ENCODE results near the gene NECTIN4. TPM values are rescaled to one million over a fixed set of nuclear protein-coding genes. Genes with fewer than 3 reads are reported as not detected.

NECTIN4 gene
- total RNA-seq, 1 donor from 2014 or later, result 13.6 TPM

DNA sequence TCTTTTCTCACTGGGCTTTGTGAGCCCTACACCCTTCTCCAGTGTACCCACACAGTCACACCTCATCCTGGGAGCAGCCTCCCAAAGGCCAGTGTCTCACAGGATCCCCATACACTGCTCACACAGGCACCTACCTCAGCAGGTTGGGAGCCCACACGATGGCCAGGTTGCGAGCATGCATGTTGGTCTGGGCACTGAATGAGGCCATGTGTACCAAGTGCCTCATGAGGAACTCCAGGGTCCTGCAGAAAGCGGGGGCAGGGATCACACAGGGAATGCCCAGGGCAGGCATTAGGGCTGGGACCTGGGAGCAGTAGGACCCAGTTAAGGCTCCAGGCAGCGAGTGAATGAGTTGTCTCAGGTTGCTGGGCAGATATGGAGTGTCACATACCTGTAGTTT lies 35.1 kb downstream of the NECTIN4 start:
- H3K27me3 ChIP-seq (ENCODE audit: control insufficient read depth, insufficient read depth, low read length), result no peaks in the 10 kb centered on the region
- no peaks in the 10 kb centered on the region for H3K36me3 ChIP-seq (ENCODE audit: control insufficient read depth, insufficient read depth, low read length)
- no peak overlapping the region for H3K4me3 ChIP-seq (ENCODE audit: low read depth, low read length)
- TF ChIP-seq, protein P1, sequence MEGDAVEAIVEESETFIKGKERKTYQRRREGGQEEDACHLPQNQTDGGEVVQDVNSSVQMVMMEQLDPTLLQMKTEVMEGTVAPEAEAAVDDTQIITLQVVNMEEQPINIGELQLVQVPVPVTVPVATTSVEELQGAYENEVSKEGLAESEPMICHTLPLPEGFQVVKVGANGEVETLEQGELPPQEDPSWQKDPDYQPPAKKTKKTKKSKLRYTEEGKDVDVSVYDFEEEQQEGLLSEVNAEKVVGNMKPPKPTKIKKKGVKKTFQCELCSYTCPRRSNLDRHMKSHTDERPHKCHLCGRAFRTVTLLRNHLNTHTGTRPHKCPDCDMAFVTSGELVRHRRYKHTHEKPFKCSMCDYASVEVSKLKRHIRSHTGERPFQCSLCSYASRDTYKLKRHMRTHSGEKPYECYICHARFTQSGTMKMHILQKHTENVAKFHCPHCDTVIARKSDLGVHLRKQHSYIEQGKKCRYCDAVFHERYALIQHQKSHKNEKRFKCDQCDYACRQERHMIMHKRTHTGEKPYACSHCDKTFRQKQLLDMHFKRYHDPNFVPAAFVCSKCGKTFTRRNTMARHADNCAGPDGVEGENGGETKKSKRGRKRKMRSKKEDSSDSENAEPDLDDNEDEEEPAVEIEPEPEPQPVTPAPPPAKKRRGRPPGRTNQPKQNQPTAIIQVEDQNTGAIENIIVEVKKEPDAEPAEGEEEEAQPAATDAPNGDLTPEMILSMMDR (IDR thresholded peaks at IDR 0.05; ENCODE audit: insufficient read depth, low read length, poor library complexity, severe bottlenecking), result no peak
- no peak for DNase-seq (ENCODE audit: low read depth)

DNA sequence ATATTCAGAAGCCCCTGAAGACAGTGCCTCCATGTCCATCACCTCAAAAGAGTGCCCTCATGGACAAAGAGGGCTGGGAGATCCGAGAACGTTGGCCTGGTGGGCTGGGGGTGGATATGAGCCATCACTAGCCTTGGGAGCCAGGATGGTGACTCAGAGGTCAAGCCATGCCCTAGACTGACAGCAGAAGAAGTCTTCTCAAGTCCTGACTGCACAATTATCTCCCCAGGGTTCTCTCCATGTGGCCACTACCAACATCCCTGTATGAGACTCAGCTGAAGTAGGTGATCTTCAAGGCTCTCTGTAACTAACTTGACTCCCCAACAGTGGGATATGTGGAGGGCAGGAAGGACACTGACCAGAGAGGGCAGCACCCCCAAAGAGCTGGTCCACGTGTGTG lies 36.5 kb downstream of the NECTIN4 start:
- DNase-seq (ENCODE audit: low read depth), result no peak
- TF ChIP-seq, protein P1 (IDR thresholded peaks at IDR 0.05; ENCODE audit: insufficient read depth, low read length, poor library complexity, severe bottlenecking), result no peak
- no peak overlapping the region for H3K4me3 ChIP-seq (ENCODE audit: low read depth, low read length)
- H3K36me3 ChIP-seq (ENCODE audit: control insufficient read depth, insufficient read depth, low read length), result no peaks in the 10 kb centered on the region
- no peaks in the 10 kb centered on the region for H3K27me3 ChIP-seq (ENCODE audit: control insufficient read depth, insufficient read depth, low read length)

DNA sequence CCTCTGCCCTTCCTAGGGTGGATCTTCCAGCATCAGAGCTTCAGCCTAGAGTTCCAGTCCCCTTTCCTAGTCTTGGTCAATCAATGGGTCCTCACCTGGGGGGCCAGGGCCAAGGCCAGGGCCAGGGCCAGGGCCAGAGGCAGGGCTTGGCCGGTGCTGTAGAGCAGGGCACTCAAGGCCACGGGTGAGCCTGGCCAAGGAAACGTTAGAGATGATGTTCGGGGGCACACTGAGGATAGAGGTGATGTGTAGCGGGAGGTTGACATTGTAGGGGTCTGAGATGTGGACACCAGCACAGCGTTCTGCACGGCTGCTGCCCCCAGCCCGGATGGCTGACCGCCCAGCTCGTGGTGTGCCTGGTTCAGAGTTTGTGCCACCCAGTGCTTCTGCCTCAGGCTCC lies 38.1 kb downstream of the NECTIN4 start:
- DNase-seq (ENCODE audit: low read depth), result no peak
- Histone ChIP-seq H3K4me3 (ENCODE audit: low read depth, low read length) (no peak overlapping the region), H3K36me3 (ENCODE audit: control insufficient read depth, insufficient read depth, low read length) (no peaks in the 10 kb centered on the region), H3K27me3 (ENCODE audit: control insufficient read depth, insufficient read depth, low read length) (no peaks in the 10 kb centered on the region)
- TF ChIP-seq, protein P1 (IDR thresholded peaks at IDR 0.05; ENCODE audit: insufficient read depth, low read length, poor library complexity, severe bottlenecking), result no peak

DNA sequence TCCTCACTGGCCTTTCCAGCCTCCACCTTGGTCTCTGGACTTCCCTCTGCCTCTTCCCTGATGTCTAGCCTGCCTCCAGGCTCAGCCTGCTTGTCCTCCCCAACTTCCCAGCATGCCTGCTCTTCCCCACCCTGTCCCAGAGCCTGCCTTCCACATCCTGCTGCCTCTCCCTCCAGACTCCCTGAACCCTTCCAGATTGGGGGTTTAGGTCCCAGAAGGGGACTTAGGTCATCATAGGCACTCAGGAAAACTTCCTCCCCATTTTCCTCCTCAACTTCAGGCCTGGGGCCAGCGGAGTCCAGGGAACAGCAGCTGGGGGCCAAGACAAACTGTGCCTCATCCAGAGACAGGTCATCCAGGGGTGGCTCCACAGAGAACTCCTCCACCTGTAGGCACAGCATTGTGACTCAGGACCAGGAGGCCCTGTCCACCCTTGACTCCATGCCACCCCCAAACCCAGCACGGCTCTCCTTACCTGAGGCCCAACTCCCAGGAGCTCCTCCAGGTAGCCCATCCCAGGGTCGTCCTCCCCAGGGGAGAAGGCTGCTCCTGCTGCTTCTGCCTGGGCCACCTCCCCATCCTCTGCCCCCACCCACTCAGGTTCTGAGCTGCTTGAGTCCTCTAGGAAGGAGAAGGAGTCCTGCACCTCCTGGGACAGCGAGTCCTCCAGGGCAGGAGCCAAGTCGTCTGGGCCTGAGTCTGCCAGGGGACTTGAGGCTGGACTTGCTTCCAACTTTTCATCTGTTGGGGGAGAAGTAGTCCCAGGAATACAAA lies 40.2 kb downstream of the NECTIN4 start:
- H3K4me3 ChIP-seq (ENCODE audit: low read depth, low read length), result no peak overlapping the region

DNA sequence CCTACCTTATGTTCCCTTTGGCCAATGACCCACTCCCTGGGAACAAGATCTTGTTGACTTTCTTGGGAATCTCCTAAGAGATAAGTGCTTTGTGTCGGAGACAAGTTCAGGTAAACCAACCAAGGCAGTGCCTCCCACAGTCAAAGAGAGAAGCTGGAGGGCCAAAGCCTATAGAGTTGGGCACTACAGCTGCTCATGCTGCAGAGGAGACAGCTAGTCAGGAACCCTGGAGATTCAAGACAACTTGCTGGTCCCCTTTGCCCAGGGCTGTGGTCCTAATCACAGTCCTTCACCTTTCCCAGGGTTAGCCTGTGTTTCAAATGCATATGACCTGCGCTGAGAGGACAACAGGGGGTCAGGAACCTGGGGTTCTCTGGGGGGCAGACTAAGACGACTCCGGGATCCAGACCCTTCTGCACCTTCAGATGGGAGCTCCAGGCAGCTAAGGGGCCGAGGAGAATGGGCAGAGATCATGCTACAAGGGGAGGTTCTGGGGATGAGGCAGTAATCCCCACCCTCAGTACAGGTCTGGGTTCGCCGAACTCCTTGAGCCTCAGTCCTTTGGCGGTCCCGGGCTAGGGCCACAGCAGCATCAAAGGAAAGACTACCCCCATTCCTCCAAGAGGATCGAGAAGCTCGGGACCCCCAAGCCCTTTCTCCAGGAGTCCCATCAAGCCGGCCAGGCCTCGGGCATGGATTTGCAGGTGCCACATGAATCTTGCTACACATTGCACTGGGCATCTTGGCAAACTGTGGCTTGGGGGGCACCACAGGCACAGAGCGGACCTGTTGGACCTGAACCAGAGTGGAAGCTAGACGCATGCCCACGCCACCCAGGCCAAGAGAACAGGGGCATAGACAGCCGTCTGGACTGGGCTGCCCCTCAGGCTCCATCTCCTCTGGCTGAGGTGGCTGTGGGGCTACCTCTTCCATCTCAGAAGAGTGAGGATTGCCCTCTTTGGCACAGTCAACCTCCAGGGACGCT lies 41.6 kb downstream of the NECTIN4 start:
- DNase-seq (ENCODE audit: low read depth), result no peak
- no peaks in the 10 kb centered on the region for H3K27me3 ChIP-seq (ENCODE audit: control insufficient read depth, insufficient read depth, low read length)
- TF ChIP-seq, protein P1 (IDR thresholded peaks at IDR 0.05; ENCODE audit: insufficient read depth, low read length, poor library complexity, severe bottlenecking), result no peak
- no peaks in the 10 kb centered on the region for H3K36me3 ChIP-seq (ENCODE audit: control insufficient read depth, insufficient read depth, low read length)
- no peak overlapping the region for H3K4me3 ChIP-seq (ENCODE audit: low read depth, low read length)

More for the DNA sequence above, 40.2 kb downstream of the NECTIN4 start:
- no peak for DNase-seq (ENCODE audit: low read depth)
- TF ChIP-seq, protein P1 (IDR thresholded peaks at IDR 0.05; ENCODE audit: insufficient read depth, low read length, poor library complexity, severe bottlenecking), result no peak
- Histone ChIP-seq H3K27me3 (ENCODE audit: control insufficient read depth, insufficient read depth, low read length) (no peaks in the 10 kb centered on the region), H3K36me3 (ENCODE audit: control insufficient read depth, insufficient read depth, low read length) (no peaks in the 10 kb centered on the region)

Measured in kidney epithelial cell (primary cell).